ENCODE data around the gene BACE2. TPM values are rescaled to one million over a fixed set of nuclear protein-coding genes. Genes with fewer than 3 reads are reported as not detected.

BACE2 gene
- total and polyA plus RNA-seq, 2 donors (not counting 3 experiments of a cell fraction or from before 2014, with no cell fraction given): 113 to 184 TPM

- TF ChIP-seq MYC (IDR thresholded peaks at IDR 0.05; ENCODE audit: low read depth, low read length) (no peak), JUN (IDR thresholded peaks at IDR 0.05; ENCODE audit: borderline replicate concordance, insufficient read depth, insufficient read length, low read depth) (no peak), FOS (IDR thresholded peaks at IDR 0.05; ENCODE audit: borderline replicate concordance, insufficient read depth, low read length) (no peak), CTCF (IDR thresholded peaks at IDR 0.05; ENCODE audit: extremely low read depth in 1 of 2, insufficient read depth in 1 of 2, low read depth in 1 of 2, low read length in 2 of 2) (no peak), EZH2 (IDR thresholded peaks at IDR 0.05; ENCODE audit: borderline replicate concordance, low read depth, low read length, severe bottlenecking) (no peak), POLR2AphosphoS5 (IDR thresholded peaks at IDR 0.05; ENCODE audit: insufficient read depth, low read depth, low read length) (no peak), GATA2 (IDR thresholded peaks at IDR 0.05; ENCODE audit: insufficient read depth, insufficient read length, low read depth, low read length) (no peak), POLR2A (IDR thresholded peaks at IDR 0.05; ENCODE audit: low read depth, low read length) (no peak), MAX (IDR thresholded peaks at IDR 0.05; ENCODE audit: insufficient read depth, insufficient read length) (no peak)
These were observed 30.1 kb upstream of the BACE2 start for GRCh38 chr21:41137889-41138288.

More at GRCh38 chr21:41137889-41138288, 30.1 kb upstream of the BACE2 start:
- BruUV-seq (replicated peaks): no TSS peak
- Histone ChIP-seq H3K9ac (replicated peaks; ENCODE audit: extremely low read depth, insufficient read depth, low read length) (no peak overlapping the region), H3K4me1 (ENCODE audit: control insufficient read depth, extremely low read depth, insufficient read depth, low read length) (no peaks in the 10 kb centered on the region), H3K36me3 (ENCODE audit: control insufficient read depth in 2 of 2, extremely low read depth in 1 of 2, insufficient read depth in 2 of 2, low read length in 2 of 2) (no peaks in the 10 kb centered on the region), H3K4me2 (ENCODE audit: insufficient read depth, low read length) (no peak overlapping the region), H3K79me2 (ENCODE audit: control insufficient read depth, insufficient read depth, low read length) (no peaks in the 10 kb centered on the region), H3K27me3 (ENCODE audit: control insufficient read depth in 2 of 2, insufficient read depth in 2 of 2, low read length in 2 of 2) (no peaks in the 10 kb centered on the region), H4K20me1 (replicated peaks; ENCODE audit: control insufficient read depth, extremely low read depth, insufficient read depth, low read length) (no peaks in the 10 kb centered on the region), H3K9me3 (replicated peaks; ENCODE audit: control insufficient read depth, insufficient read depth, low read length) (no peaks in the 10 kb centered on the region), H3K27ac (ENCODE audit: insufficient read depth, low read depth, low read length) (no peak overlapping the region), H3K4me3 (replicated peaks in 1 of 3; ENCODE audit: insufficient read depth in 1 of 3, low read depth in 1 of 3, low read length in 3 of 3) (no peak overlapping the region), H2AFZ (ENCODE audit: low read depth, low read length) (no peak overlapping the region), H3K9me1 (replicated peaks; ENCODE audit: control insufficient read depth, extremely low read depth, insufficient read depth, low read length) (no peaks in the 10 kb centered on the region)
- intact Hi-C loops (cut with micrococcal nuclease) (no loop called here), dilution Hi-C loops (cut with MboI; ENCODE audit: extremely low pct_ligation_motif_present, low sequenced_read_pairs) (no loop called here)
- DNase-seq (ENCODE audit: low read depth, low spot score): no peak
- CTCF ChIA-PET: no interaction called here
- FAIRE-seq: no peak
- POLR2A ChIA-PET: no interaction called here
